PC-3 (cell line): Measurements from ENCODE around the gene GET3. TPM values are rescaled to one million over a fixed set of nuclear protein-coding genes. Genes with fewer than 3 reads are reported as not detected.
"Not testable (repeated sequence)": the region's sequence is repeated elsewhere in the genome, so short reads cannot be mapped to it uniquely, and the experiment has no call there.

Source experiments
- ATAC-seq: fragments of 200-7000 bp; cut with Tn5 transposase; 2 replicates; pipeline ENCODE4 v1.9.1; 2020; ENCODE audit warnings: mild to moderate bottlenecking, moderate library complexity
- BruUV-seq: library from RNA; stranded (reverse); fragments of 400-500 nt; replicated peaks from 2 replicates; lab custom pipeline; 2021; lab: Mats Ljungman, UMichigan
- CTCF ChIA-PET: fragments of 300-600 bp; sonication (Branson Sonifier 250); formaldehyde crosslinking; loops from one replicate; lab custom pipeline; 2022; ENCODE audit warnings: antibody characterized with exemption; lab: Charles Lee
- POLR2A ChIA-PET: fragments of 300-600 bp; sonication (Branson Sonifier 250); formaldehyde crosslinking; loops from one replicate; lab custom pipeline; 2022; ENCODE audit warnings: antibody characterized with exemption; ENCODE audit not compliant: unreplicated experiment; lab: Charles Lee
- DNase-seq: peaks from one replicate; pipeline ENCODE4 v3.0.0-alpha.2; 2015
- H2AFZ ChIP-seq: fragments of 300-600 bp; sonication (generic); 2 replicates; pipeline ENCODE4 v1.6.0; 2016; ENCODE audit warnings: antibody characterized with exemption, low read length
- H3F3A ChIP-seq: fragments of 300-600 bp; sonication (generic); one replicate; pipeline ENCODE4 v1.6.0; 2017; ENCODE audit warnings: antibody characterized with exemption, low read length, control low read depth, mild to moderate bottlenecking; ENCODE audit not compliant: unreplicated experiment
- H3K27ac ChIP-seq: fragments of 300-600 bp; sonication (generic); 2 replicates; pipeline ENCODE4 v1.5.1; 2016; ENCODE audit warnings: mild to moderate bottlenecking, low read length
- H3K27me3 ChIP-seq: fragments of 300-600 bp; sonication (generic); 2 replicates; pipeline ENCODE4 v1.6.1; 2016; ENCODE audit warnings: low read length, mixed read lengths
- H3K36me3 ChIP-seq: fragments of 300-600 bp; sonication (generic); 2 replicates; pipeline ENCODE4 v1.6.1; 2016; ENCODE audit warnings: low read depth, mixed run types, low read length, mixed read lengths
- H3K4me1 ChIP-seq: fragments of 300-600 bp; sonication (generic); 2 replicates; pipeline ENCODE4 v1.5.1; 2016; ENCODE audit warnings: low read length; ENCODE audit not compliant: insufficient read depth
- H3K4me2 ChIP-seq: fragments of 300-600 bp; sonication (generic); 2 replicates; pipeline ENCODE4 v1.6.0; 2016; ENCODE audit warnings: low read length
- H3K4me3 ChIP-seq: fragments of 300-600 bp; sonication (generic); 2 replicates; pipeline ENCODE4 v1.5.1; 2016; ENCODE audit warnings: mild to moderate bottlenecking, low read length, mixed read lengths
- H3K79me2 ChIP-seq: fragments of 300-600 bp; sonication (generic); 2 replicates; pipeline ENCODE4 v1.6.1; 2017; ENCODE audit warnings: low read length, mixed read lengths
- H3K9ac ChIP-seq: fragments of 300-600 bp; sonication (generic); 2 replicates; pipeline ENCODE4 v1.6.0; 2016; ENCODE audit warnings: mild to moderate bottlenecking, low read length
- H3K9me2 ChIP-seq: fragments of 300-600 bp; sonication (generic); replicated peaks from 2 replicates; pipeline ENCODE4 v1.6.1; 2016; ENCODE audit warnings: mixed run types, low read length, mixed read lengths
- H3K9me3 ChIP-seq: fragments of 300-600 bp; sonication (generic); 2 replicates; pipeline ENCODE4 v1.6.1; 2016; ENCODE audit warnings: low read length, mixed read lengths
- H4K20me1 ChIP-seq: fragments of 300-600 bp; sonication (generic); 2 replicates; pipeline ENCODE4 v1.6.1; 2016; ENCODE audit warnings: low read length, mixed read lengths
- EZH2 ChIP-seq: fragments of 300-600 bp; sonication (generic); IDR thresholded peaks from one replicate; pipeline ENCODE4 v1.6.1; 2017; ENCODE audit warnings: antibody characterized with exemption, mild to moderate bottlenecking, low read length; ENCODE audit not compliant: unreplicated experiment
- EZH2phosphoT487 ChIP-seq: fragments of 300-600 bp; sonication (generic); IDR thresholded peaks from 2 replicates; pipeline ENCODE4 v1.6.1; 2018; ENCODE audit warnings: mild to moderate bottlenecking, antibody characterized with exemption, low read length, borderline replicate concordance
- intact Hi-C: fragments of 100-400 bp; cut with micrococcal nuclease; formaldehyde crosslinking; loops from 2 replicates; pipeline ENCODE4 v1.9.0; 2023
- total RNA-seq: library from RNA; depleted of rRNA; stranded (reverse); fragments of >200 nt; gene quantifications from 2 replicates; pipeline ENCODE4 v1.2.3, GENCODE V29; 2014
- TF ChIP-seq, protein P1 (sequence below): fragments of 300-600 bp; sonication (generic); conservative IDR thresholded peaks from 2 replicates; pipeline ENCODE4 v1.5.1; 2017; ENCODE audit warnings: antibody characterized with exemption, low read depth, mild to moderate bottlenecking, low read length

The GET3 gene
- total RNA-seq, 1 experiment from 2014 or later: 264 TPM

- Histone ChIP-seq H2AFZ (peak overlapping the region; percentile 87), H3K79me2 (peaks cover 14% of the 10 kb centered on the region), H3F3A (no peaks in the 10 kb centered on the region), H3K27me3 (no peaks in the 10 kb centered on the region), H4K20me1 (no peaks in the 10 kb centered on the region), H3K4me1 (peaks cover 15% of the 10 kb centered on the region), H3K9me3 (no peaks in the 10 kb centered on the region), H3K27ac (peak overlapping the region; percentile 42; the same call in 1 of the 2 replicates), H3K9ac (peak overlapping the region; percentile 82), H3K36me3 (peaks cover 16% of the 10 kb centered on the region), H3K4me2 (peak overlapping the region; percentile 96), H3K4me3 (peak overlapping the region; percentile 83), H3K9me2 (no peaks in the 10 kb centered on the region)
- TF ChIP-seq EZH2 (no peak), EZH2phosphoT487 (no peak)
- TF ChIP-seq, protein P1, sequence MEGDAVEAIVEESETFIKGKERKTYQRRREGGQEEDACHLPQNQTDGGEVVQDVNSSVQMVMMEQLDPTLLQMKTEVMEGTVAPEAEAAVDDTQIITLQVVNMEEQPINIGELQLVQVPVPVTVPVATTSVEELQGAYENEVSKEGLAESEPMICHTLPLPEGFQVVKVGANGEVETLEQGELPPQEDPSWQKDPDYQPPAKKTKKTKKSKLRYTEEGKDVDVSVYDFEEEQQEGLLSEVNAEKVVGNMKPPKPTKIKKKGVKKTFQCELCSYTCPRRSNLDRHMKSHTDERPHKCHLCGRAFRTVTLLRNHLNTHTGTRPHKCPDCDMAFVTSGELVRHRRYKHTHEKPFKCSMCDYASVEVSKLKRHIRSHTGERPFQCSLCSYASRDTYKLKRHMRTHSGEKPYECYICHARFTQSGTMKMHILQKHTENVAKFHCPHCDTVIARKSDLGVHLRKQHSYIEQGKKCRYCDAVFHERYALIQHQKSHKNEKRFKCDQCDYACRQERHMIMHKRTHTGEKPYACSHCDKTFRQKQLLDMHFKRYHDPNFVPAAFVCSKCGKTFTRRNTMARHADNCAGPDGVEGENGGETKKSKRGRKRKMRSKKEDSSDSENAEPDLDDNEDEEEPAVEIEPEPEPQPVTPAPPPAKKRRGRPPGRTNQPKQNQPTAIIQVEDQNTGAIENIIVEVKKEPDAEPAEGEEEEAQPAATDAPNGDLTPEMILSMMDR: no peak
- DNase-seq (no peak), ATAC-seq (peak; percentile 3)
- ChIA-PET CTCF (no interaction called here), POLR2A (no interaction called here)
- intact Hi-C loops: no loop called here
- BruUV-seq: no TSS peak
These were observed 41.3 kb upstream of the GET3 start for GRCh38 chr19:12695997-12696365.

DNA sequence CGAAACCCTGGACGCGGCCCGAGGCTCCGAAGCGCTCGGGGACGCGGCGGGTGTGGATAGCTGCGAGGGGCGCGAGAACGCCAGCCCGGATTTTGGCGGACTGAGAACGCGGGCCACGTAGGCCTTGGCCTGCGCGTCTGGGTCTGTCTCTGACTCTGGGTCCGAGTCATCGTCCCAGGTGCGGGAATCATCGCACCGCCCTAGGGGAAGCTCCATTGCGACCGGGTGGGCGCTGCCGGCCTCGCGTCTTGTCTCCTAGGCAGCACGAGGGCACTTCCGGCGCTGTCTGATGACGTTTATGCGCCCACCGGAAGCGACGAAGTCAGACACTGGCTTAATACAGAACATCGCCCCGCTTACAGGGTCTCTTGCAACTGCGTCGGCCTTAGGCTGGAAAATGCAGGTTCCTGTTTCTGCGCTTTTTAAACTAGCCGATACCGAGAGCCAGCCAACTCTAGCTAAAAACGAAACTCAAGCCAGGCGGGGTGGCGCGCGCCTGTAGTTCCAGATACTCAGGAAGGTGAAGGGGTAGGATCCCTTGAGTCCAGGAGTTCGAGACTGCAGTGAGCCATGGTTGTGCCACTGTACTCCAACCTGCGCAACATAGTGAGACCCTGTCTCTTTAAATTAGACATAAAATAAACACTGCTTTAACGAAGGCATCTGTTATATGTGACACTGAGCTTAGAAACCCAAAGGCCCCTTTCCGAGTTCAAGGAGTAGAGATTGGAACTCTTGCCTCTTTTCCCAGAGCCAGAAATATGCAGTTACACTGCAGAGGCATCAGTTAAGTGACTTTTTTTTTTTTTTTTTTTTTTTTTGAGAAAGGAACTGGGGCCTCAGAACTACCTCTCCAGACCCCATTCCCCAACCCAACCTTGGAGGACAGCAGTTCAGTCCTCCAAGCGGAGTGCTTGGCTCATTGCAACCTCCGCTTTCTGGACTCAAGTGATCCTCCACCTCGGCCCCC lies 40.6 kb upstream of the GET3 start, which contains the start of gene FBXW9:
TSS of gene FBXW9 (minus strand) at position 266 of the 970 bp plus-strand sequence. CDS start at position 216, 50 bp downstream.
- H3K9ac ChIP-seq: peak within 1 kb of the TSS; percentile 82
- no peaks in the 10 kb centered on the region for H4K20me1 ChIP-seq
- H3K9me2 ChIP-seq: no peaks in the 10 kb centered on the region
- H3K4me3 ChIP-seq: peak within 1 kb of the TSS; percentile 83
- peak within 1 kb of the TSS; percentile 87 for H2AFZ ChIP-seq
- peak within 1 kb of the TSS; percentile 96 for H3K4me2 ChIP-seq
- H3K36me3 ChIP-seq: peaks cover 22% of the 10 kb centered on the region
- intact Hi-C loops: no loop called here
- ATAC-seq (peak; percentile 85), DNase-seq (peak; percentile 98)
- H3F3A ChIP-seq: no peaks in the 10 kb centered on the region
- H3K9me3 ChIP-seq: no peaks in the 10 kb centered on the region
- H3K4me1 ChIP-seq: peaks cover 15% of the 10 kb centered on the region
- CTCF ChIA-PET: no interaction called here
- peaks cover 14% of the 10 kb centered on the region for H3K79me2 ChIP-seq
- TF ChIP-seq EZH2phosphoT487: no peak
- TF ChIP-seq, protein P1: no peak
- TF ChIP-seq EZH2: no peak
- no peaks in the 10 kb centered on the region for H3K27me3 ChIP-seq
- peak within 1 kb of the TSS; percentile 42 for H3K27ac ChIP-seq
- POLR2A ChIA-PET: no interaction called here
- TSS peak; percentile 99 for BruUV-seq

DNA sequence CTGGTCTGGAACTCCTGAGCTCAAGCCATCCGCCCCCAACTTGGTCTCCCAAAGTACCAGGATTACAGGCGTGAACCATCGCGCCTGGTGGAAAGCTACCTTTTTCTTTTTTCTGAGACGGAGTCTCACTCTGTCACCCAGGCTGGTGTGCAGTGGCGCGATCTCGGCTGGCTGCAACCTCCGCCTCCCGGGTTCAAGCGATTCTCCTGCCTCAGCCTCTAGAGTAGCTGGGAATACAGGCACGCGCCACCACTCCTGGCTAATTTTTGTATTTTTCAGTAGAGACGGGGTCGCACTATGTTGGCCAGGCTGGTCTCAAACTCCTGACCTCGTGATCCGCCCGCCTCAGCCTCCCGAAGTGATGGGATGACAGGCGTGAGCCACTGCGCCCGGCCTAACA lies 39.9 kb upstream of the GET3 start:
- H4K20me1 ChIP-seq, CTCF ChIA-PET, BruUV-seq, POLR2A ChIA-PET, H3K4me3 ChIP-seq, H3K9me2 ChIP-seq, ATAC-seq, H3K27ac ChIP-seq, H2AFZ ChIP-seq, H3K9ac ChIP-seq, H3K9me3 ChIP-seq, H3F3A ChIP-seq, DNase-seq, H3K27me3 ChIP-seq, intact Hi-C loops: not testable (repeated sequence)
- H3K79me2 ChIP-seq: peaks cover 14% of the 10 kb centered on the region
- peaks cover 29% of the 10 kb centered on the region for H3K36me3 ChIP-seq
- peaks cover 15% of the 10 kb centered on the region for H3K4me1 ChIP-seq
- peak overlapping the region; percentile 96; the same call in 1 of the 2 replicates for H3K4me2 ChIP-seq
